H1 (cell line): ENCODE data around the gene C2CD4D. TPM values are rescaled to one million over a fixed set of nuclear protein-coding genes. Genes with fewer than 3 reads are reported as not detected.
"Not testable (repeated sequence)": the region's sequence is repeated elsewhere in the genome, so short reads cannot be mapped to it uniquely, and the experiment has no call there.

Experiments used
- CTCF ChIA-PET: fragments of 300-600 bp; sonication (Branson Sonifier 250); formaldehyde crosslinking; loops from one replicate; lab custom pipeline; 2021; ENCODE audit not compliant: partially characterized antibody; lab: Charles Lee
- POLR2A ChIA-PET: fragments of 300-600 bp; sonication (Branson Sonifier 250); formaldehyde crosslinking; loops from one replicate; lab custom pipeline; 2021; ENCODE audit warnings: inconsistent platforms; ENCODE audit not compliant: partially characterized antibody; lab: Charles Lee
- DNase-seq, 2 experiments: peaks; one replicate each; pipeline versions ENCODE4 v3.0.0 to v3.0.0-alpha.2; 2010 to 2022; ENCODE audit warnings: low spot score in 2 of 2, low read depth in 1 of 2, mixed read lengths in 1 of 2
- FAIRE-seq: peaks from 2 replicates; lab custom pipeline; 2011; peaks lifted over from hg19 to GRCh38; lab: Jason Lieb, UNC
- H2AFZ ChIP-seq: 2 replicates; pipeline ENCODE4 v1.8.1; 2012; ENCODE audit warnings: low read length, inconsistent platforms
- H2AK5ac ChIP-seq: 2 replicates; pipeline ENCODE4 v1.6.1; 2013; ENCODE audit warnings: low read depth, low read length
- H2BK120ac ChIP-seq: replicated peaks from 2 replicates; pipeline ENCODE3; 2013; ENCODE audit warnings: low read depth, low read length, inconsistent platforms
- H2BK12ac ChIP-seq: 2 replicates; pipeline ENCODE4 v1.6.1; 2013; ENCODE audit warnings: low read depth, low read length
- H2BK15ac ChIP-seq: 2 replicates; pipeline ENCODE4 v1.6.1; 2013; ENCODE audit warnings: low read length
- H2BK20ac ChIP-seq: 2 replicates; pipeline ENCODE4 v1.6.1; 2013; ENCODE audit warnings: low read length
- H2BK5ac ChIP-seq: 2 replicates; pipeline ENCODE4 v1.6.1; 2013; ENCODE audit warnings: low read depth, low read length
- H3K14ac ChIP-seq: 2 replicates; pipeline ENCODE4 v1.6.1; 2013; ENCODE audit warnings: inconsistent platforms; ENCODE audit not compliant: insufficient read length
- H3K18ac ChIP-seq: 2 replicates; pipeline ENCODE4 v1.6.1; 2013; ENCODE audit warnings: low read length; ENCODE audit errors: extremely low read depth
- H3K23ac ChIP-seq: 2 replicates; pipeline ENCODE4 v1.6.1; 2013; ENCODE audit warnings: inconsistent platforms; ENCODE audit not compliant: insufficient read length
- H3K23me2 ChIP-seq: 2 replicates; pipeline ENCODE4 v1.6.1; 2013; ENCODE audit warnings: low read depth, low read length
- H3K27ac ChIP-seq: 2 replicates; pipeline ENCODE4 v1.6.1; 2011; ENCODE audit warnings: low read depth, low read length, inconsistent platforms
- H3K27me3 ChIP-seq, 4 experiments: replicated peaks in 1 of 4; 1 replicate in 1 of 4; 2 replicates in 3 of 4; pipeline versions ENCODE4 v1.6.1 to v1.8.1; 2011 to 2013; ENCODE audit warnings: low read length in 3 of 4, mild to moderate bottlenecking in 3 of 4, inconsistent platforms in 2 of 4, mixed read lengths in 2 of 4, moderate library complexity in 1 of 4; ENCODE audit not compliant: control insufficient read depth in 3 of 4, insufficient read depth in 3 of 4; ENCODE audit errors: extremely low read depth in 1 of 4
- H3K36me3 ChIP-seq, 4 experiments: 2 replicates each; pipeline versions ENCODE4 v1.6.1 to v1.8.1; 2011 to 2013; ENCODE audit warnings: mild to moderate bottlenecking in 4 of 4, low read length in 3 of 4, moderate library complexity in 2 of 4, control low read depth in 1 of 4, inconsistent platforms in 1 of 4; ENCODE audit not compliant: insufficient read depth in 4 of 4, control insufficient read depth in 2 of 4
- H3K4ac ChIP-seq: replicated peaks from 2 replicates; pipeline ENCODE3; 2013; ENCODE audit warnings: low read length, low read depth, mixed read lengths, inconsistent platforms; ENCODE audit not compliant: insufficient read length
- H3K4me1 ChIP-seq, 4 experiments: replicated peaks in 1 of 4; 1 replicate in 1 of 4; 2 replicates in 3 of 4; pipeline versions ENCODE4 v1.6.1 to v1.8.1; 2011 to 2013; ENCODE audit warnings: low read length in 3 of 4, inconsistent platforms in 2 of 4, mixed read lengths in 1 of 4; ENCODE audit not compliant: insufficient read depth in 4 of 4, control insufficient read depth in 3 of 4
- H3K4me2 ChIP-seq, 2 experiments: 2 replicates each; pipeline versions ENCODE4 v1.6.1 to v1.8.1; 2011 to 2013; ENCODE audit warnings: low read depth in 2 of 2, low read length in 2 of 2, control low read depth in 1 of 2, inconsistent platforms in 1 of 2, mild to moderate bottlenecking in 1 of 2; ENCODE audit not compliant: insufficient read depth in 1 of 2
- H3K4me3 ChIP-seq, 4 experiments: fragments of 200-600, 300-600 bp in 1 of 4; sonication (generic), shearing (Covaris generic), sonication (Bioruptor Twin) in 1 of 4; 2 replicates each; pipeline versions ENCODE4 v1.5.1 to v1.8.1; 2011 to 2016; ENCODE audit warnings: low read length in 4 of 4, low read depth in 3 of 4, control low read depth in 2 of 4, inconsistent platforms in 2 of 4, mild to moderate bottlenecking in 2 of 4, mixed read lengths in 1 of 4, moderate library complexity in 1 of 4; ENCODE audit not compliant: insufficient read depth in 2 of 4; ENCODE audit errors: extremely low read depth in 1 of 4
- H3K56ac ChIP-seq: replicated peaks from 2 replicates; pipeline ENCODE3; 2013; ENCODE audit warnings: low read depth, mild to moderate bottlenecking, mixed read lengths, low read length, inconsistent platforms; ENCODE audit not compliant: insufficient read length
- H3K79me1 ChIP-seq: 2 replicates; pipeline ENCODE4 v1.6.1; 2013; ENCODE audit warnings: low read depth, low read length, control low read depth
- H3K79me2 ChIP-seq, 2 experiments: 2 replicates each; pipeline versions ENCODE4 v1.6.1 to v1.8.1; 2012 to 2013; ENCODE audit warnings: low read length in 2 of 2, mild to moderate bottlenecking in 2 of 2, inconsistent platforms in 1 of 2; ENCODE audit not compliant: insufficient read depth in 2 of 2, control insufficient read depth in 1 of 2
- H3K9ac ChIP-seq, 4 experiments: replicated peaks in 1 of 4; 1 replicate in 1 of 4; 2 replicates in 3 of 4; pipeline versions ENCODE4 v1.6.1 to v1.8.1; 2011 to 2013; ENCODE audit warnings: low read depth in 3 of 4, low read length in 3 of 4, control low read depth in 2 of 4, mild to moderate bottlenecking in 2 of 4, moderate library complexity in 2 of 4, inconsistent platforms in 1 of 4; ENCODE audit errors: extremely low read depth in 1 of 4
- H3K9me3 ChIP-seq, 2 experiments: 2 replicates each; pipeline versions ENCODE4 v1.6.1 to v1.8.1; 2012 to 2013; ENCODE audit warnings: mild to moderate bottlenecking in 2 of 2, moderate library complexity in 2 of 2, control low read depth in 1 of 2, inconsistent platforms in 1 of 2, low read depth in 1 of 2, low read length in 1 of 2, mixed read lengths in 1 of 2; ENCODE audit not compliant: insufficient read depth in 2 of 2
- H4K20me1 ChIP-seq, 2 experiments: replicated peaks in 1 of 2; 2 replicates each; pipeline versions ENCODE3 to v1.8.1; 2011 to 2013; ENCODE audit warnings: inconsistent platforms in 2 of 2, low read length in 2 of 2, mild to moderate bottlenecking in 1 of 2; ENCODE audit not compliant: insufficient read depth in 2 of 2, control insufficient read depth in 1 of 2
- H4K5ac ChIP-seq: 2 replicates; pipeline ENCODE4 v1.6.1; 2013; ENCODE audit warnings: low read length, low read depth, mixed read lengths, inconsistent platforms; ENCODE audit not compliant: insufficient read length
- H4K8ac ChIP-seq: 2 replicates; pipeline ENCODE4 v1.8.0; 2013; ENCODE audit warnings: mild to moderate bottlenecking, moderate library complexity, low read length, inconsistent platforms; ENCODE audit not compliant: insufficient read depth; ENCODE audit errors: extremely low read depth
- H4K91ac ChIP-seq: replicated peaks from 2 replicates; pipeline ENCODE3; 2013; ENCODE audit warnings: low read length, mixed read lengths, inconsistent platforms; ENCODE audit not compliant: insufficient read length
- WGBS, 2 experiments: shearing (Covaris generic) in 1 of 2; methylation state at CpG; one replicate each; pipeline versions ENCODE4 v1.1.6 to v1.1.7; 2013 to 2015; ENCODE audit warnings: low lambda C conversion rate in 2 of 2, mixed read lengths in 2 of 2, inconsistent platforms in 1 of 2, low coverage in 1 of 2, missing lambda C conversion rate in 1 of 2; ENCODE audit not compliant: insufficient replicate concordance in 2 of 2, insufficient coverage in 1 of 2, insufficient read length in 1 of 2; ENCODE audit errors: extremely low coverage in 1 of 2, missing lambda C conversion rate in 1 of 2; 5-methylcytosine and 5-hydroxymethylcytosine counted together
- polyA plus RNA-seq, 7 experiments: library from polyadenylated mRNA; depleted of rRNA in 3 of 7; stranded (reverse) in 5 of 7; unstranded in 2 of 7; fragments of >200 nt in 5 of 7; fragments of 200-250 nt in 2 of 7; gene quantifications; 1 replicate in 5 of 7; 2 replicates in 1 of 7; 4 replicates in 1 of 7; pipeline versions ENCODE4 v1.2.1 to v1.2.3, GENCODE V29; 2011 to 2013; ENCODE audit warnings: missing spikeins in 2 of 7, mixed read lengths in 2 of 7
- total RNA-seq: library from RNA; stranded (reverse); fragmentation: NEBNext Ultra II Directional; extraction: Animal tissue kit (Norgen Biotek cat#: 25700); gene quantifications from 2 replicates; pipeline ENCODE4 v1.2.1, GENCODE V29; 2021

C2CD4D gene
- total and polyA plus RNA-seq, 2 of the 8 experiments (the other 6 are each of a cell fraction or from before 2014, with no cell fraction given) = 0.41 to 0.71 TPM

- not testable (repeated sequence) for H3K18ac ChIP-seq, H4K8ac ChIP-seq, H3K14ac ChIP-seq, H3K23ac ChIP-seq, FAIRE-seq, H2AK5ac ChIP-seq, H2BK20ac ChIP-seq, H2BK15ac ChIP-seq, H4K5ac ChIP-seq, H3K27ac ChIP-seq, H3K36me3 ChIP-seq, H3K79me2 ChIP-seq, H3K4me3 ChIP-seq, H3K56ac ChIP-seq, H3K9ac ChIP-seq, H2BK12ac ChIP-seq, DNase-seq, H3K23me2 ChIP-seq, H4K20me1 ChIP-seq, H2BK5ac ChIP-seq, H3K4me2 ChIP-seq, H3K9me3 ChIP-seq, H3K4ac ChIP-seq, H3K4me1 ChIP-seq, H2BK120ac ChIP-seq, H4K91ac ChIP-seq, H3K79me1 ChIP-seq, H2AFZ ChIP-seq
- ChIA-PET POLR2A (interaction anchor here (1.0 to 3.6 kb wide), 3 partner anchors 11 to 30 kb away, joined by 4 to 9 read pairs (median 8); partner anchors contain the start of gene C2CD4D), CTCF (interaction anchor here (1.2 to 1.5 kb wide), 2 partner anchors 121 to 146 kb away, joined by 3 to 4 read pairs; no protein-coding TSS in a partner anchor)
- 89% methylated on average over 8 of the region's 8 CpGs; no CpG with 5 or more reads in 1 of the 2 experiments for WGBS, 2 experiments
- H3K27me3 ChIP-seq = peaks cover 18 to 35% (median 31%) of the 10 kb centered on the region in 4 experiments
Observed at GRCh38 chr1:151855516-151855915, 15.9 kb upstream of the C2CD4D start.
